ENCODE data around the gene CDS2. TPM values are rescaled to one million over a fixed set of nuclear protein-coding genes. Genes with fewer than 3 reads are reported as not detected.

The CDS2 gene
- total and polyA plus RNA-seq, 2 of the 13 experiments (the other 11 are each of a cell fraction or from before 2014, with no cell fraction given): 81.3 to 153 TPM

GRCh38 chr20:5119435-5120184 lies 7.2 kb upstream of the CDS2 start, which contains the start of gene PCNA (continued):
- TF ChIP-seq ZNF883 (CRISPR knock-in tag; IDR thresholded peaks at IDR 0.05; ENCODE audit: not compliant biosample characterization) (peak; percentile 88), ZNF879 (CRISPR knock-in tag; IDR thresholded peaks at IDR 0.05) (peak; percentile 95), AKAP8 (CRISPR knock-in tag; IDR thresholded peaks at IDR 0.05) (peak; percentile 98), DR1 (CRISPR knock-in tag; IDR thresholded peaks at IDR 0.05) (peak; percentile 99), ZNF431 (CRISPR knock-in tag; IDR thresholded peaks at IDR 0.05; ENCODE audit: borderline replicate concordance, low read depth) (peak; percentile 98; the same call in 1 of the 2 replicates), HDAC6 (IDR thresholded peaks at IDR 0.05; ENCODE audit: low read depth, low read length) (no peak), SNAPC5 (CRISPR knock-in tag; IDR thresholded peaks at IDR 0.05; ENCODE audit: borderline replicate concordance) (no peak; the same call in 1 of the 2 replicates), ZSCAN31 (CRISPR knock-in tag; IDR thresholded peaks at IDR 0.05; ENCODE audit: low read depth) (peak; percentile 98), ZNF616 (CRISPR knock-in tag; IDR thresholded peaks at IDR 0.05; ENCODE audit: low read depth) (peak; percentile 97), CREBL2 (CRISPR knock-in tag; IDR thresholded peaks at IDR 0.05; ENCODE audit: borderline replicate concordance) (peak; percentile 88), ZNF253 (CRISPR knock-in tag; IDR thresholded peaks at IDR 0.05; ENCODE audit: borderline replicate concordance) (peak; percentile 89)
- TF ChIP-seq, protein P1, sequence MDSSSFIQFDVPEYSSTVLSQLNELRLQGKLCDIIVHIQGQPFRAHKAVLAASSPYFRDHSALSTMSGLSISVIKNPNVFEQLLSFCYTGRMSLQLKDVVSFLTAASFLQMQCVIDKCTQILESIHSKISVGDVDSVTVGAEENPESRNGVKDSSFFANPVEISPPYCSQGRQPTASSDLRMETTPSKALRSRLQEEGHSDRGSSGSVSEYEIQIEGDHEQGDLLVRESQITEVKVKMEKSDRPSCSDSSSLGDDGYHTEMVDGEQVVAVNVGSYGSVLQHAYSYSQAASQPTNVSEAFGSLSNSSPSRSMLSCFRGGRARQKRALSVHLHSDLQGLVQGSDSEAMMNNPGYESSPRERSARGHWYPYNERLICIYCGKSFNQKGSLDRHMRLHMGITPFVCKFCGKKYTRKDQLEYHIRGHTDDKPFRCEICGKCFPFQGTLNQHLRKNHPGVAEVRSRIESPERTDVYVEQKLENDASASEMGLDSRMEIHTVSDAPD (CRISPR knock-in tag; IDR thresholded peaks at IDR 0.05): no peak; the same call in none of the 2 replicates
- TF ChIP-seq, protein P2, sequence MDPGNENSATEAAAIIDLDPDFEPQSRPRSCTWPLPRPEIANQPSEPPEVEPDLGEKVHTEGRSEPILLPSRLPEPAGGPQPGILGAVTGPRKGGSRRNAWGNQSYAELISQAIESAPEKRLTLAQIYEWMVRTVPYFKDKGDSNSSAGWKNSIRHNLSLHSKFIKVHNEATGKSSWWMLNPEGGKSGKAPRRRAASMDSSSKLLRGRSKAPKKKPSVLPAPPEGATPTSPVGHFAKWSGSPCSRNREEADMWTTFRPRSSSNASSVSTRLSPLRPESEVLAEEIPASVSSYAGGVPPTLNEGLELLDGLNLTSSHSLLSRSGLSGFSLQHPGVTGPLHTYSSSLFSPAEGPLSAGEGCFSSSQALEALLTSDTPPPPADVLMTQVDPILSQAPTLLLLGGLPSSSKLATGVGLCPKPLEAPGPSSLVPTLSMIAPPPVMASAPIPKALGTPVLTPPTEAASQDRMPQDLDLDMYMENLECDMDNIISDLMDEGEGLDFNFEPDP (CRISPR knock-in tag; conservative IDR thresholded peaks at IDR 0.05): peak; percentile 99; the same call in 1 of the 2 replicates
- TF ChIP-seq, protein P3, sequence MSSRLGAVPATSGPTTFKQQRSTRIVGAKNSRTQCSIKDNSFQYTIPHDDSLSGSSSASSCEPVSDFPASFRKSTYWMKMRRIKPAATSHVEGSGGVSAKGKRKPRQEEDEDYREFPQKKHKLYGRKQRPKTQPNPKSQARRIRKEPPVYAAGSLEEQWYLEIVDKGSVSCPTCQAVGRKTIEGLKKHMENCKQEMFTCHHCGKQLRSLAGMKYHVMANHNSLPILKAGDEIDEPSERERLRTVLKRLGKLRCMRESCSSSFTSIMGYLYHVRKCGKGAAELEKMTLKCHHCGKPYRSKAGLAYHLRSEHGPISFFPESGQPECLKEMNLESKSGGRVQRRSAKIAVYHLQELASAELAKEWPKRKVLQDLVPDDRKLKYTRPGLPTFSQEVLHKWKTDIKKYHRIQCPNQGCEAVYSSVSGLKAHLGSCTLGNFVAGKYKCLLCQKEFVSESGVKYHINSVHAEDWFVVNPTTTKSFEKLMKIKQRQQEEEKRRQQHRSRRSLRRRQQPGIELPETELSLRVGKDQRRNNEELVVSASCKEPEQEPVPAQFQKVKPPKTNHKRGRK (CRISPR knock-in tag; IDR thresholded peaks at IDR 0.05): no peak
- TF ChIP-seq, protein P4, sequence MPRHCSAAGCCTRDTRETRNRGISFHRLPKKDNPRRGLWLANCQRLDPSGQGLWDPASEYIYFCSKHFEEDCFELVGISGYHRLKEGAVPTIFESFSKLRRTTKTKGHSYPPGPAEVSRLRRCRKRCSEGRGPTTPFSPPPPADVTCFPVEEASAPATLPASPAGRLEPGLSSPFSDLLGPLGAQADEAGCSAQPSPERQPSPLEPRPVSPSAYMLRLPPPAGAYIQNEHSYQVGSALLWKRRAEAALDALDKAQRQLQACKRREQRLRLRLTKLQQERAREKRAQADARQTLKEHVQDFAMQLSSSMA (CRISPR knock-in tag; IDR thresholded peaks at IDR 0.05): peak; percentile 95
- TF ChIP-seq, protein P5, sequence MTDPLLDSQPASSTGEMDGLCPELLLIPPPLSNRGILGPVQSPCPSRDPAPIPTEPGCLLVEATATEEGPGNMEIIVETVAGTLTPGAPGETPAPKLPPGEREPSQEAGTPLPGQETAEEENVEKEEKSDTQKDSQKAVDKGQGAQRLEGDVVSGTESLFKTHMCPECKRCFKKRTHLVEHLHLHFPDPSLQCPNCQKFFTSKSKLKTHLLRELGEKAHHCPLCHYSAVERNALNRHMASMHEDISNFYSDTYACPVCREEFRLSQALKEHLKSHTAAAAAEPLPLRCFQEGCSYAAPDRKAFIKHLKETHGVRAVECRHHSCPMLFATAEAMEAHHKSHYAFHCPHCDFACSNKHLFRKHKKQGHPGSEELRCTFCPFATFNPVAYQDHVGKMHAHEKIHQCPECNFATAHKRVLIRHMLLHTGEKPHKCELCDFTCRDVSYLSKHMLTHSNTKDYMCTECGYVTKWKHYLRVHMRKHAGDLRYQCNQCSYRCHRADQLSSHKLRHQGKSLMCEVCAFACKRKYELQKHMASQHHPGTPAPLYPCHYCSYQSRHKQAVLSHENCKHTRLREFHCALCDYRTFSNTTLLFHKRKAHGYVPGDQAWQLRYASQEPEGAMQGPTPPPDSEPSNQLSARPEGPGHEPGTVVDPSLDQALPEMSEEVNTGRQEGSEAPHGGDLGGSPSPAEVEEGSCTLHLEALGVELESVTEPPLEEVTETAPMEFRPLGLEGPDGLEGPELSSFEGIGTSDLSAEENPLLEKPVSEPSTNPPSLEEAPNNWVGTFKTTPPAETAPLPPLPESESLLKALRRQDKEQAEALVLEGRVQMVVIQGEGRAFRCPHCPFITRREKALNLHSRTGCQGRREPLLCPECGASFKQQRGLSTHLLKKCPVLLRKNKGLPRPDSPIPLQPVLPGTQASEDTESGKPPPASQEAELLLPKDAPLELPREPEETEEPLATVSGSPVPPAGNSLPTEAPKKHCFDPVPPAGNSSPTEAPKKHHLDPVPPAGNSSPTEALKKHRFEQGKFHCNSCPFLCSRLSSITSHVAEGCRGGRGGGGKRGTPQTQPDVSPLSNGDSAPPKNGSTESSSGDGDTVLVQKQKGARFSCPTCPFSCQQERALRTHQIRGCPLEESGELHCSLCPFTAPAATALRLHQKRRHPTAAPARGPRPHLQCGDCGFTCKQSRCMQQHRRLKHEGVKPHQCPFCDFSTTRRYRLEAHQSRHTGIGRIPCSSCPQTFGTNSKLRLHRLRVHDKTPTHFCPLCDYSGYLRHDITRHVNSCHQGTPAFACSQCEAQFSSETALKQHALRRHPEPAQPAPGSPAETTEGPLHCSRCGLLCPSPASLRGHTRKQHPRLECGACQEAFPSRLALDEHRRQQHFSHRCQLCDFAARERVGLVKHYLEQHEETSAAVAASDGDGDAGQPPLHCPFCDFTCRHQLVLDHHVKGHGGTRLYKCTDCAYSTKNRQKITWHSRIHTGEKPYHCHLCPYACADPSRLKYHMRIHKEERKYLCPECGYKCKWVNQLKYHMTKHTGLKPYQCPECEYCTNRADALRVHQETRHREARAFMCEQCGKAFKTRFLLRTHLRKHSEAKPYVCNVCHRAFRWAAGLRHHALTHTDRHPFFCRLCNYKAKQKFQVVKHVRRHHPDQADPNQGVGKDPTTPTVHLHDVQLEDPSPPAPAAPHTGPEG (CRISPR knock-in tag; IDR thresholded peaks at IDR 0.05): peak; percentile 97

Measured in HepG2 (cell line).